Lung (tissue), 12 donors: ENCODE data around the gene RGS12. TPM values are rescaled to one million over a fixed set of nuclear protein-coding genes. Genes with fewer than 3 reads are reported as not detected.
A peak's percentile ranks its signal among the peaks of the same experiment; 100 is the strongest.

Experiments
- ATAC-seq: fragments of 200-7000 bp; cut with Tn5 transposase; one replicate; pipeline ENCODE4 v1.9.1; 2020; ENCODE audit warnings: moderate number of reproducible peaks; ENCODE audit not compliant: insufficient read depth, low FRiP score
- DNase-seq, 3 donors: peaks; one replicate each; pipeline ENCODE4 v3.0.0-alpha.2; 2013 to 2017
- H3K27ac ChIP-seq, 2 donors: one replicate each; pipeline ENCODE4 v1.5.1; 2013; ENCODE audit warnings: mild to moderate bottlenecking in 2 of 2, moderate library complexity in 2 of 2, control low read depth in 1 of 2, inconsistent platforms in 1 of 2, low read depth in 1 of 2, low read length in 1 of 2
- H3K27me3 ChIP-seq, 3 donors: one replicate each; pipeline ENCODE4 v1.5.1; 2013; ENCODE audit warnings: low read length in 2 of 3; ENCODE audit not compliant: control insufficient read depth in 3 of 3, insufficient read depth in 3 of 3
- H3K36me3 ChIP-seq, 4 donors: one replicate each; pipeline ENCODE4 v1.5.1; 2013; ENCODE audit warnings: low read length in 4 of 4, mild to moderate bottlenecking in 1 of 4, moderate library complexity in 1 of 4; ENCODE audit not compliant: control insufficient read depth in 4 of 4, insufficient read depth in 4 of 4
- H3K4me1 ChIP-seq, 5 donors: one replicate each; pipeline ENCODE4 v1.5.1; 2013; ENCODE audit warnings: low read length in 5 of 5, mild to moderate bottlenecking in 2 of 5, moderate library complexity in 1 of 5; ENCODE audit not compliant: control insufficient read depth in 5 of 5, insufficient read depth in 5 of 5
- H3K4me3 ChIP-seq: one replicate; pipeline ENCODE4 v1.5.1; 2013; ENCODE audit warnings: mild to moderate bottlenecking, control low read depth, moderate library complexity
- H3K9ac ChIP-seq, 2 donors: one replicate each; pipeline ENCODE4 v1.5.1; 2013; ENCODE audit warnings: low read length in 2 of 2, control low read depth in 1 of 2; ENCODE audit not compliant: insufficient read depth in 1 of 2
- H3K9me3 ChIP-seq, 4 donors: one replicate each; pipeline ENCODE4 v1.5.1; 2013; ENCODE audit warnings: low read length in 3 of 4, mild to moderate bottlenecking in 1 of 4, moderate library complexity in 1 of 4; ENCODE audit not compliant: control insufficient read depth in 4 of 4, insufficient read depth in 3 of 4
- WGBS, 2 donors: extraction: QIAGEN DNeasy Blood & Tissue Kit; methylation state at CpG; one replicate each; pipeline ENCODE4 v1.1.7; 2013; 5-methylcytosine and 5-hydroxymethylcytosine counted together
- polyA plus RNA-seq, 2 donors: library from polyadenylated mRNA; stranded (reverse); fragments of 200-250 nt; gene quantifications; one replicate each; pipeline ENCODE4 v1.2.1, GENCODE V29; 2013
- total RNA-seq, 2 donors: library from RNA; depleted of rRNA in 1 of 2; stranded (reverse); fragments of >200 nt in 1 of 2; gene quantifications; one replicate each; pipeline ENCODE4 v1.2.1, GENCODE V29; 2014 to 2021
- TF ChIP-seq, protein P1 (sequence below): IDR thresholded peaks from 2 replicates; pipeline ENCODE4 v1.5.1; 2012; ENCODE audit warnings: mild to moderate bottlenecking; ENCODE audit errors: control extremely low read depth, extremely low read depth
- donor health status: control.
- donor health status: control.
- donor health status: Bipolar disorder and iron deficiency.
- donor health status: healthy.
- donor health status: DM: yes; HTN: yes; CAD: no.

The RGS12 gene
- total and polyA plus RNA-seq, 4 donors = 15.4 to 76.6 (median 44.9) TPM

DNA sequence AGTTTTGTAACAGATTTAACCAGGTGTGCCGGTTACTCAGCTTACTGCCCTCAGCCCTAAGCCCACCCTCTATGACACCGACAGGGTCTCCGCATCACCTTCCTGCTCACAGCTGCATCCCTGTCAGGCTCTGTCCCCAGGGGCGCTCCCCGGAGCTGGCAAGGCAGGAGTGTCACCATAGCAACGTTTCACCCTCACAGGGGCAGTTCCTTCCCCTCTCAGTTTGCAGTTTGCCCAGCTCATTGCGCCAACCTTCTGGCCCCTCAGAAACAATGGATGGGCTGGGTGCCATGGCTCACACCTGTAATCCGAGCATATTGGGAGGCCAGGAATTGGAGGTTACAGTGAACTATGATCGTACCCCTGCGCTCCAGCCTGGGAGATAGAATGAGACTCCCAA is 42.6 kb downstream of the RGS12 start:
- WGBS, 2 donors = 51 to 64% methylated on average over 10 of the region's 10 CpGs
- DNase-seq = peak in 1 of 3 donors; percentile 26
- ATAC-seq = no peak

DNA sequence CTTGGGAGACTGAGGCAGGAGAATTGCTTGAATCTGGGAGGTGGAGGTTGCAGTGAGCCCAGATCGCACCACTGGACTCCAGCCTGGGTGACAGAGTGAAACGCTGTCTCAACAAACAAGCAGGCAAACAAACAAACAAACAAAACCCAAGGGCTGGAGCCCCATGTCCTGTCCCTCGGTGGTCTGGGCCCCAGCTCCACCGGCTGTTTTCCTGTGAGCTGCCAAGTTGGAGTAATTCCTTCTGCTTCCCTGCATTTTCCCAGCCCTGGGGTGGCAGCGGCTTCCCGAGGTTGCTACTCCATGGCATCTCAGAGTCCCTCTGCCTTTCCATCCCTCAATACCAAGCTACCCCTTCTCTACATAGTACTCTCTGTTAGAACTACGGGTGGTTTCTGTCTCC is 43.2 kb downstream of the RGS12 start:
- DNase-seq (no peak), ATAC-seq (no peak)
- Histone ChIP-seq H3K9ac (no peak overlapping the region), H3K4me3 (no peak overlapping the region), H3K27ac (no peak overlapping the region), H3K27me3 (no peaks in the 10 kb centered on the region), H3K4me1 (peaks cover 0 to 20% (median 5%) of the 10 kb centered on the region in 5 donors), H3K9me3 (no peaks in the 10 kb centered on the region), H3K36me3 (peaks cover 0 to 7% (median 2%) of the 10 kb centered on the region in 4 donors)
- TF ChIP-seq, protein P1, sequence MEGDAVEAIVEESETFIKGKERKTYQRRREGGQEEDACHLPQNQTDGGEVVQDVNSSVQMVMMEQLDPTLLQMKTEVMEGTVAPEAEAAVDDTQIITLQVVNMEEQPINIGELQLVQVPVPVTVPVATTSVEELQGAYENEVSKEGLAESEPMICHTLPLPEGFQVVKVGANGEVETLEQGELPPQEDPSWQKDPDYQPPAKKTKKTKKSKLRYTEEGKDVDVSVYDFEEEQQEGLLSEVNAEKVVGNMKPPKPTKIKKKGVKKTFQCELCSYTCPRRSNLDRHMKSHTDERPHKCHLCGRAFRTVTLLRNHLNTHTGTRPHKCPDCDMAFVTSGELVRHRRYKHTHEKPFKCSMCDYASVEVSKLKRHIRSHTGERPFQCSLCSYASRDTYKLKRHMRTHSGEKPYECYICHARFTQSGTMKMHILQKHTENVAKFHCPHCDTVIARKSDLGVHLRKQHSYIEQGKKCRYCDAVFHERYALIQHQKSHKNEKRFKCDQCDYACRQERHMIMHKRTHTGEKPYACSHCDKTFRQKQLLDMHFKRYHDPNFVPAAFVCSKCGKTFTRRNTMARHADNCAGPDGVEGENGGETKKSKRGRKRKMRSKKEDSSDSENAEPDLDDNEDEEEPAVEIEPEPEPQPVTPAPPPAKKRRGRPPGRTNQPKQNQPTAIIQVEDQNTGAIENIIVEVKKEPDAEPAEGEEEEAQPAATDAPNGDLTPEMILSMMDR = no peak
- 83 to 89% methylated on average over 7 of the region's 7 CpGs for WGBS, 2 donors

More for the DNA sequence above, 42.6 kb downstream of the RGS12 start:
- Histone ChIP-seq H3K9ac (no peak overlapping the region), H3K4me1 (peaks cover 0 to 16% (median 5%) of the 10 kb centered on the region in 5 donors), H3K27me3 (no peaks in the 10 kb centered on the region), H3K36me3 (peaks cover 0 to 7% (median 2%) of the 10 kb centered on the region in 4 donors), H3K4me3 (no peak overlapping the region), H3K9me3 (no peaks in the 10 kb centered on the region), H3K27ac (no peak overlapping the region)
- TF ChIP-seq, protein P1 = no peak

DNA sequence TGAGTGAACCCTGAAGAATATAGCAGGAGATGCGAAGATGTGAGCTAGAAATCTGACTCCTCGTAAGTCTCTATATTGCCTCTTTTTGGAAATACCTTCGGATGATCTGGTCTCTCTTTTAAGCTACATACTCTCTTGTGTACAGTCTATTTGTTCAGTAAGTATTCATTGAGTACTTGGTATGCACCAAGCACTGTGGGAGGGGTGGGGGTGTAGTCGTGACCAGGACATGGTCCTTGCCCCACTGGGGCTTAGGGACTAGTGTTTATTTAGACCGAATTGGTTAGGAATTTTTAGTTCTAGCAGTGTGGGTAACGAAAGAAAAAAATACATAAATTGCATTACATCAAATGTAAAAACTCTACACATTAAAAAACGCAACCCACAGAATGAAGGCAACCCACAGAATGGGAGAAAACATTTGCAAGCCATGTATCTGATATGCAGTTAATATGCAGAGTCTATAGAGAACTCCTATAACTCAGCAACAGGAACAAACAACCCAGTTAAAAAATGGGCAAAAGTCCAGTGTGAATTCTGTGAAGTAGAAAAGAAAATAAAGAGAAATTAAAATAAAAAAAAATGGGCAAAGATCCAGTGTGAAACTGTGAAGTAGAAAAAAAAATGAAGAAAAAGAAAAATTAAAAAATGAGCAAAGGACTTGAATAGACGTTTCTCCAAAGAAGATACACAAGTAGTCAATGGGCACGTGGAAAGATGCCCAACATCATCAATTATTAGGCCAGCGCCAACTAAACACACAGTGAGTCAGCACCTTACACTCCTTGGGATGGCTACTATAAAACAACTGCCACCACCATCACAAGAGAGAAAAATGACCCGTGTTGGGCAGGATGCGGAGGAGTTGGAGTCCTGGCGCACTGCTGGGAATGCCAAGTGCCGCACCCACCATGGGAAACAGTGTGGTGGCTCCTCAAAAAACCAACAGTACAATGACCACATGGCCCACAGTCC is 43.8 kb downstream of the RGS12 start:
- Histone ChIP-seq H3K9me3 (no peaks in the 10 kb centered on the region), H3K9ac (no peak overlapping the region), H3K36me3 (peaks cover 0 to 7% (median 2%) of the 10 kb centered on the region in 4 donors), H3K27ac (no peak overlapping the region), H3K4me3 (no peak overlapping the region), H3K4me1 (peaks cover 0 to 18% (median 5%) of the 10 kb centered on the region in 5 donors), H3K27me3 (no peaks in the 10 kb centered on the region)
- TF ChIP-seq, protein P1 = no peak
- no peak for DNase-seq
- ATAC-seq = no peak
- WGBS, 2 donors = 88 to 91% methylated on average over 14 of the region's 14 CpGs
